ENCODE results near the gene BARX1. TPM values are rescaled to one million over a fixed set of nuclear protein-coding genes. Genes with fewer than 3 reads are reported as not detected.
"Not testable (repeated sequence)": the region's sequence is repeated elsewhere in the genome, so short reads cannot be mapped to it uniquely, and the experiment has no call there.

The BARX1 gene
- total RNA-seq, 1 donor from 2014 or later = not detected

GRCh38 chr9:93940951-93941350 lies 14.2 kb downstream of the BARX1 start:
- DNase-seq (no peak), ATAC-seq (ENCODE audit: poor library complexity) (no peak)
- intact Hi-C loops (cut with DNase I) = no loop called here

DNA sequence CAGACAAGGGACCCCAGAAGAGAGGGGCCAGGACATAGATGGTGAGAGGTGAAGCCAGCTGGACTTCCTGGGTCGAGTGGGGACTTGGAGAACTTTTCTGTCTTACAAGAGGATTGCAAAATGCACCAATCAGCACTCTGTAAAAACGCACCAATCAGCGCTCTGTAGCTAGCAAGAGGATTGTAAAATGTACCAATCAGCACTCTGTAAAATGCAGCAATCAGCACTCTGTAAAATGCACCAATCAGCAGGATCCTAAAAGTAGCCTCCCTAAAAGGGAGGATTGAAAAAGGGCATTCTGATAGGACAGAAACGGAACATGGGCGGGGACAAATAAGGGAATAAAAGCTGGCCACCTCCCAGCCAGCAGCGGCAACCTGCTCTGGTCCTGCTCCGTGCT lies 15.6 kb downstream of the BARX1 start:
- ATAC-seq (ENCODE audit: poor library complexity) = not testable (repeated sequence)

GRCh38 chr9:93937193-93937592 lies 18.0 kb downstream of the BARX1 start:
- ATAC-seq (ENCODE audit: poor library complexity) (no peak), DNase-seq (no peak)
- intact Hi-C loops (cut with DNase I) = no loop called here

More for the DNA sequence above, 15.6 kb downstream of the BARX1 start:
- DNase-seq; intact Hi-C loops (cut with DNase I): not testable (repeated sequence)

DNA sequence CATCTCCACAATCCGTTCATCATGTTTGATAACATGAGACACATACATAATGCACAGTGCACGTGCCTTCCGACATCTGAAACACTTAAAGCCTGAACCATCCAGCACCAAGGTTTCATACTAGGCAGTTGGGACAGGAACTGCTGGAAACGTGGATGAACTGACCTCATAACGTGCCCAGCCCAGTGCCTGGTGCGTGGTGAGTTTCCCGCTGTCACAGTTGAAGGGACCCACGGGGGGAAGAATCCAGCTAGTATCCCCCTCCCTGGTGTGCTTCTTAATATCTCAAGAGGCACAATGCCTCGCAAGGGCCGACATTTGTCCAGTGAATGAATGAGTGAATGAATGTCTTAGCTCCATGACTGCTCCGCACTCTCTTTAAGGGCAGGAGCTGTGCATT lies 23.2 kb downstream of the BARX1 start:
- intact Hi-C loops (cut with DNase I) = no loop called here
- no peak for DNase-seq
- no peak for ATAC-seq (ENCODE audit: poor library complexity)

DNA sequence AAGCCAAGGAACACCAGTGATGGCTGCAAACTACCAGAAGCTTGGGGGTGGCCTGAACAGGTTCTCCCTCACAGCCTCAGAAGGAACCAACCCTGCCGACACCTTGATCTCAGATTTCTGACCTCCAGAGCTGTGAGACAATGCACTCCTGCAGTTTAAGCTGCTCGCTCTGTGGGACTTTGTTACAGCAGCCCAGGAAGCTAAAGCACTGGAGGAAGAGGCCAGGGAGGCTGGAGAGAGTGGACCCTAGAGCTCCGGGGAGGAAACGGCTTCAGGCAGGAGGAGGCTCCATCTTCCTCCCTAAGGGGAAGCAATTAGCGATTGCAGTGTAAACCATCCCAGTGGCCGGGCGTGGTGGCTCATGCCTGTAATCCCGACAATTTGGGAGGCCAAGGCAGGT lies 25.1 kb downstream of the BARX1 start:
- intact Hi-C loops (cut with DNase I) = no loop called here

DNA sequence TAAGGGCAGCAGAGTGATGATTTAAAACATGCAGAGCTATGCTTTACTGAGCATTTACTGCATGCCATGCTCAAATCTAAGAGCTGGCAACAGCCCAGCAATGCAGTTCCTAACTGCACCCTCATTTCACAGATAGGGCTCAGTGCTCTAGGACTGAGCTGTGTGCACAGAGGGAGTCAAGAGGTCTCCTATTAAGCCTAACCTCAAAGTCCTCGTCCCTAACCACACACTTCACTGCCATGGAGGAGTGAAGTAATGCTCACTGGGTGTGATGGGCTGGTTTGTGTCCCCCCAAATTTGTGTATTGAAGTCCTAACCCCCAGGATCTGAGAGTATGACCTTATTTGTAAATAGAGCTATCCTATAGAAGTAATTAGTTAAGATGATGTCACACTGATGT lies 25.9 kb downstream of the BARX1 start:
- DNase-seq (no peak), ATAC-seq (ENCODE audit: poor library complexity) (no peak)
- intact Hi-C loops (cut with DNase I) = no loop called here

More for the DNA sequence above, 25.1 kb downstream of the BARX1 start:
- no peak for ATAC-seq (ENCODE audit: poor library complexity)
- DNase-seq = no peak

DNA sequence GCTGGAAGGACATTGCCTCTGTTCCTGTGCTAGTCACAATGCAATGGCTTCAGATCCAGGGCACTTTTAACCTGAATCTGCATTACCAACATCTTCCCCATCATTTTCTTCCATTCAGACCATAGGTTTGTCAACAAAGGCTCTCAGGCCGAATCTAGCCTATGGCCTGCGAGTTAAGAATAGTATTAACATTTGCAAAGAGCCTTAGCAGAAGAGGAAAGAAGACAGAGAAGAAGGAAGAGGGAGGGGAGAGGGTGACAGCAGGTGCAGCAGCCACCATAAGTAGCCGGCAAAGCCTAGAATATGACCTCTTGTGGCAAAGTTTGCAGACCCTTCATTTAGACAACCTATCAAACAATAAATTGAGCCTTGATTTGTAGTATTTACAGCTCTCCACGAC lies 32.6 kb downstream of the BARX1 start:
- intact Hi-C loops (cut with DNase I) = no loop called here
- no peak for DNase-seq
- ATAC-seq (ENCODE audit: poor library complexity) = no peak

GRCh38 chr9:93920131-93920800 lies 34.9 kb downstream of the BARX1 start:
- ATAC-seq (ENCODE audit: poor library complexity) = no peak
- no peak for DNase-seq
- intact Hi-C loops (cut with DNase I) = no loop called here

DNA sequence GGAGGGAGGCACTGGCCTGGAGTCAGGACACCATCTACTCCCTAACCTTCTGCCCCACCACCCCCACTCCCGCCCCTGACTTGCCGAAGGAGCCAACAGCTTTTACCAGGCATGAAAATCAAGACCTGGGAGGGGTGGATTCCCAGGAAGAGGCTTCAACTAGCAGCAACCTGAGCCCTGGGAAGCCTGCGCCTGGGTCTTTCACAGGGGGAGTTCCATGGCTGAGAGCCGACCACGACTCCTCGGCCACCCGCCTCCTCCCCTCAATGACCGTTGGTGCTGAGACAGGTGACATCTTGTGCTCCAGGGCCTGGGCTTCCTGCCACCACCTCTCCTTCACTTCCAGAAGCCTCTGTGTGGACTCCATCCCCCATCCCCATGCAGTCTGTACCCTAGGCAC lies 37.1 kb downstream of the BARX1 start:
- DNase-seq (no peak), ATAC-seq (ENCODE audit: poor library complexity) (no peak)
- intact Hi-C loops (cut with DNase I) = no loop called here

- intact Hi-C loops (cut with DNase I) = no loop called here
- no peak for DNase-seq
Observed at GRCh38 chr9:93917121-93917853, 37.9 kb downstream of the BARX1 start.

DNA sequence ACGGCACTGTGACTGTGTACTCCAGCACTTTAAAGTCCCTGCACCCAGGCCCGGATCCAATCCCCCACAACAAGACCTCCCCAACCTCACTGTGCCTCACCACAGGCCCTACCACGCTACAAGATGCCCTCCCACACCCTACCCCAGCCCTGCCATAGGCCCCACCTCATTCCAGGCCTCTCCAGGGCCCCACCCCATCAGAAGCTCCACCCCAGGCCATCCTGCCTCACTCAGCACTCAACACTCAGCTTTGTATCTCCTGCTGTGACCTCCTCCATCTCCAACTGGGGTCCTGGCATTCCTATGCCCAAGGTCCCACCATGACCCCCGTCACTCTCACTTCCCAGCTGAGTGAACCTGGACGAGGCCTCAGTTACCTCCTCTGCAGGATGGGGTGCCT lies 38.8 kb downstream of the BARX1 start:
- intact Hi-C loops (cut with DNase I) = no loop called here
- DNase-seq (no peak), ATAC-seq (ENCODE audit: poor library complexity) (no peak)

More at GRCh38 chr9:93917121-93917853, 37.9 kb downstream of the BARX1 start:
- no peak for ATAC-seq (ENCODE audit: poor library complexity)

GRCh38 chr9:93911801-93912554 lies 43.2 kb downstream of the BARX1 start:
- ATAC-seq (ENCODE audit: poor library complexity) (peak; percentile 96), DNase-seq (peak; percentile 75)
- intact Hi-C loops (cut with DNase I) = no loop called here

GRCh38 chr9:93911136-93911745 lies 43.9 kb downstream of the BARX1 start:
- intact Hi-C loops (cut with DNase I) = no loop called here
- no peak for ATAC-seq (ENCODE audit: poor library complexity)
- peak; percentile 28 for DNase-seq

DNA sequence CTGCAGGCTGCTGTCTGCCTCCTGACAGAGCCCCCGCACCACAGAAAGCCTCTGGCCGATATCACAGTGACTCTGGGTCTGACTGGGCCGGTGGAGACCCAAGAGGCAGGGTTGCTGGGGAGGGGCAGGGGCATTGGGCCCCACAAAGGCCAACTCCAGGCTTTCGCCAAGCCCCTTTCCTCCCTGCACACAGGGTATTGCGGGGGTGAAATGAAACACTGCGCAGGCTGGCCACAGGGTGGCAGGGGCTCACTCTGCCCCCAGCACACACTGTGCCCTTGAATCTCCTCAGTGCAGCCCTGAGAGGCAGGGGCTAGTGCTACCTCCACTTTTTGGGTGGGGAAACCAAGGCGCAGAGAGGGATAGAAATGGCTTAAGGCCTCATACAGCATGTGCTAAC lies 44.6 kb downstream of the BARX1 start:
- intact Hi-C loops (cut with DNase I) = no loop called here
- ATAC-seq (ENCODE audit: poor library complexity) (no peak), DNase-seq (peak; percentile 30)

DNA sequence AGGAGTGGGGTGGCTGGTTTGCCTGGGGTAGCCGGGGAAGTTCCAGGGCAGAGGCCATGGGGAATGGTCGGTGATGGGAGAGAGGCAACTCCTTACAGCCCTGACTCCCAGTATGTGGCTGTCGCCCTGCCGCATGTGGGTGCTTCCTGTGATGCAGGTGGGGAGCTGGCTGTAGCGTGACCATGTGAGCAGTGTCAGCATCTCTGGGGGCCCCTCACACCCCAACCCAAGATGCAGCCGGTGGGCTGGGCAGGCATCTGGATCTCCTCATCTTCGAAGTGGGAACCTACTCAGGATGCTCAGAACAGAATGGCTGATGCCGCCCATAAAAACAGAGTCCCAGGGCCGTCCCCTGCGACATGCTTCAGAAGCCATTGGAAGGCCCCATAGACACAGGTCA lies 45.0 kb downstream of the BARX1 start:
- ATAC-seq (ENCODE audit: poor library complexity) (no peak), DNase-seq (peak; percentile 40)
- intact Hi-C loops (cut with DNase I) = no loop called here

DNA sequence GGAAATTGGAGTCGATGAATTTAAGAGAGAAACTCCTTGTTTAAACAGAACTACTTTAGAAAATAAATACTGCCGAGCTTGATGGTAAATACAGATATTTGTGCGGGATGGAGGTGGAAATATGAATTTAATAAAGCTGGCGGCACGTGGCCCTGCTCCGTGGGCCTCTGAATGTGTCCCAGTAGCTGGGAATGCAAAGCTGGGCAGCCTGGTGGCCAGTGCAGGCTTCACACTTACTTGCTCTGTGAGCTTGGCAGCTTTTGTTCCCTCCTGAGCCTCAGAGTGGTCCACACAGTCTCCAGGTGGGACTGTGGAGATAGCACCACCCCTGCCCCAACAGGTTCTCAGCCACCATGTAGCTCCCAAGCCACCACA lies 45.9 kb downstream of the BARX1 start:
- DNase-seq (peak; percentile 25), ATAC-seq (ENCODE audit: poor library complexity) (no peak)
- intact Hi-C loops (cut with DNase I) = no loop called here

DNA sequence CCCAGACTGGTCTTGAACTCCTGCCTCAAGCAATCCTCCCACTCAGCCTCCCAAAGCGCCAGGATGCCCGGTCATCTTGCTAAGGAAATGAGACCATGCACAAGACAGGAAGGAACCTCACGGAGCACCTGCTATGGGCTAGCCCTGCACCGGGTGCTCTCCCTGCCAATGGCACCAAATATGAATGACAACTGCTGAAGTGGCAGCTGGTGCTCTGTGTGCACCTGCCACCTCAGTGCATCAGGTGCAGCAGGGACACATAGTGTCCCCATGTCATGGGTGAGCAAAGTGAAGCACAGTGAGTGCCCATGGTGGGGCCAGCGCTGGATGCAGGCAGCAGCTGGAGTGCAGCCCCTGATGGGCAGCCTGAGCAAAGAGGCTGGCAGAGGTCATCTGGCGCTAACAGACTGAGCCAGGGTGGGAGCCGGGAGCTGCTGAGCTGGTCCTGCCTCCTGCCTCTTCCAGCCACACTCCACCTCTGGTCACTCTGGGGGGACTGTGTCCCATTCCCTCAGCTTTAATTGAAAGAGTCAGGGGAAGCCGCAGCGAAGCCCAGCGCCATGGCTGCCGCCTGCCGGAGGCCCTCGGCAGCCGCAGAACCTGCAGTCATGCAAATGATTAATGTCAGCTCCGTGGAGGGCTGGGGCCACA lies 46.4 kb downstream of the BARX1 start:
- DNase-seq = peak; percentile 16
- ATAC-seq (ENCODE audit: poor library complexity) = no peak
- intact Hi-C loops (cut with DNase I) = no loop called here

DNA sequence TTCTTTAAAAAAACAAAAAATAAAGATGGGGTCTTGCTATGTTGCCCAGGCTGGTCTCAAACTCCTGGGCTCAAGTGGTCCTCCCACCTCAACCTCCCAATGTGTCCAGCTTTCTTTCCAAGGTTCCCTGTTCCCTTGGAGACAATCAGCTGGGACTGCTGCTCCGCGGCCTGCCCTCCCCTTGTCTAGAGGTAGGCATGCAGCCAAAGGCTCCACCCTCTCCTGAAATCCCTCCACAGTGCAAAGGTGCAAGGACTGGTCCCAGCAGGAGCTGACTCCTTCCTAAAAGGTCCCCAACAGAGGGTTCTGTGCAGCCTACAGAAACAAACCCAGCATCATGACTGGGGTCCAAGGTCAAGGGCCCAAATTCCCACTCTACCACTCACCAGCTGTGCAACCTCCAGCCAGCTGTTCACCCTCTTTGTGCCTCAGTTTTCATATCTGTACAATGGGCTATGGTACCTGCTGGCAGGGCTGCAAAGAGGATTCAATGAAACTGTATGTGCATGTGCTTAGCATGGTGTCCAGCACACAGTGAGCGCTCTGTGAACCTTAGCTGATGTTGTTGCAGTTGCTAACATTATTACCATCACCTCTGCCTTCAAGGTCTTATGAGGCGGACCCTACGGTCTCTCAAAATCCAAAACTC lies 47.5 kb downstream of the BARX1 start:
- no peak for ATAC-seq (ENCODE audit: poor library complexity)
- no peak for DNase-seq
- intact Hi-C loops (cut with DNase I) = no loop called here

Measured in Right ventricle myocardium superior (tissue), 1 donor.